Panc1 (cell line): ENCODE data around the gene GNG7. TPM values are rescaled to one million over a fixed set of nuclear protein-coding genes. Genes with fewer than 3 reads are reported as not detected.
"Not testable (repeated sequence)": the region's sequence is repeated elsewhere in the genome, so short reads cannot be mapped to it uniquely, and the experiment has no call there.

Source experiments
- ATAC-seq: fragments of 200-7000 bp; cut with Tn5 transposase; 2 replicates; pipeline ENCODE4 v1.9.1; 2020; ENCODE audit warnings: mild to moderate bottlenecking, moderate library complexity
- BruUV-seq: library from RNA; stranded (reverse); fragments of 400-500 nt; replicated peaks from 2 replicates; lab custom pipeline; 2021; lab: Mats Ljungman, UMichigan
- CTCF ChIA-PET: fragments of 300-600 bp; sonication (Branson Sonifier 250); formaldehyde crosslinking; loops from one replicate; lab custom pipeline; 2022; ENCODE audit warnings: antibody characterized with exemption; lab: Charles Lee
- POLR2A ChIA-PET: fragments of 300-600 bp; sonication (Branson Sonifier 250); formaldehyde crosslinking; loops from one replicate; lab custom pipeline; 2022; ENCODE audit warnings: antibody characterized with exemption; lab: Charles Lee
- DNase-seq: peaks from one replicate; pipeline ENCODE4 v3.0.0-alpha.2; 2010; ENCODE audit warnings: low read depth, low spot score
- H3K27ac ChIP-seq: 2 replicates; pipeline ENCODE4 v1.5.1; 2011; ENCODE audit warnings: mild to moderate bottlenecking, low read length, inconsistent platforms
- H3K27me3 ChIP-seq: fragments of 200-500 bp; sonication (Bioruptor generic); 2 replicates; pipeline ENCODE4 v1.6.0; 2014; ENCODE audit warnings: low read length, inconsistent platforms; ENCODE audit not compliant: control insufficient read depth, insufficient read depth
- H3K36me3 ChIP-seq: fragments of 200-500 bp; sonication (Bioruptor generic); 2 replicates; pipeline ENCODE4 v1.5.1; 2014; ENCODE audit warnings: inconsistent platforms, mild to moderate bottlenecking, low read length, moderate library complexity; ENCODE audit not compliant: control insufficient read depth, insufficient read depth
- H3K4me1 ChIP-seq: 2 replicates; pipeline ENCODE4 v1.5.1; 2011; ENCODE audit warnings: inconsistent platforms, mild to moderate bottlenecking, low read length, moderate library complexity; ENCODE audit not compliant: control insufficient read depth, insufficient read depth
- H3K4me3 ChIP-seq, 2 experiments: 2 replicates each; pipeline ENCODE4 v1.5.1; 2011 to 2012; ENCODE audit warnings: low read depth in 2 of 2, low read length in 2 of 2, mild to moderate bottlenecking in 2 of 2, inconsistent platforms in 1 of 2, moderate library complexity in 1 of 2
- H3K9me3 ChIP-seq: fragments of 200-500 bp; sonication (Bioruptor generic); 2 replicates; pipeline ENCODE4 v1.5.1; 2014; ENCODE audit warnings: low read depth, mild to moderate bottlenecking, inconsistent platforms, low read length, moderate library complexity; ENCODE audit not compliant: control insufficient read depth, insufficient read depth
- CTCF ChIP-seq: fragments of 450-650 bp; IDR thresholded peaks from 2 replicates; pipeline ENCODE4 v1.5.1; 2017; ENCODE audit warnings: mild to moderate bottlenecking
- POLR2AphosphoS5 ChIP-seq: IDR thresholded peaks from 2 replicates; pipeline ENCODE4 v1.6.1; 2012; ENCODE audit warnings: mild to moderate bottlenecking, low read depth, low read length, moderate library complexity
- REST ChIP-seq, 2 experiments: IDR thresholded peaks; 2 replicates each; pipeline ENCODE4 v1.6.1; 2011 to 2012; ENCODE audit warnings: low read depth in 2 of 2, control low read depth in 1 of 2, low read length in 1 of 2, mild to moderate bottlenecking in 1 of 2, moderate library complexity in 1 of 2; ENCODE audit not compliant: insufficient read depth in 1 of 2
- SIN3A ChIP-seq: IDR thresholded peaks from 2 replicates; pipeline ENCODE4 v1.6.1; 2012; ENCODE audit warnings: low read depth, mild to moderate bottlenecking, low read length, moderate library complexity, borderline replicate concordance; ENCODE audit not compliant: insufficient read depth
- TCF7L2 ChIP-seq: IDR thresholded peaks from 2 replicates; pipeline ENCODE4 v1.6.1; 2011; ENCODE audit warnings: mild to moderate bottlenecking, low read depth, low read length, inconsistent platforms
- in situ Hi-C: cut with HindIII; loops from 2 replicates; pipeline ENCODE4 v1.10.0; 2016; ENCODE audit warnings: low sequenced_read_pairs, low pct_unique_long_range_greater_than_20kb
- intact Hi-C: fragments of 100-400 bp; cut with micrococcal nuclease; formaldehyde crosslinking; loops from one replicate; pipeline ENCODE4 v1.10.0; 2022; ENCODE audit not compliant: unreplicated experiment
- total RNA-seq: library from RNA; stranded (reverse); gene quantifications from one replicate; pipeline ENCODE4 v1.2.1, GENCODE V29; 2021; ENCODE audit not compliant: unreplicated experiment

The GNG7 gene
- total RNA-seq, 1 experiment from 2014 or later, result 0.74 TPM

GRCh38 chr19:2670217-2670616 lies 32.3 kb downstream of the GNG7 start:
- TF ChIP-seq SIN3A (no peak), TCF7L2 (no peak), POLR2AphosphoS5 (no peak), REST (IDR thresholded peaks at IDR 0.05; ENCODE audit: insufficient read depth in 1 of 2, low read depth in 2 of 2, low read length in 1 of 2) (no peak), CTCF (no peak)
- ChIA-PET POLR2A (no interaction called here), CTCF (no interaction called here)
- Histone ChIP-seq H3K4me3 (no peak overlapping the region), H3K9me3 (no peaks in the 10 kb centered on the region), H3K36me3 (no peaks in the 10 kb centered on the region), H3K4me1 (no peaks in the 10 kb centered on the region), H3K27ac (no peak overlapping the region), H3K27me3 (no peaks in the 10 kb centered on the region)
- DNase-seq (no peak), ATAC-seq (no peak)
- in situ Hi-C loops, result no loop called here
- BruUV-seq, result no TSS peak
- intact Hi-C loops, result no loop called here

GRCh38 chr19:2668175-2668763 lies 34.2 kb downstream of the GNG7 start:
- DNase-seq (no peak), ATAC-seq (no peak)
- POLR2A ChIA-PET, result no interaction called here
- Histone ChIP-seq H3K4me1 (no peaks in the 10 kb centered on the region), H3K27ac (no peak overlapping the region), H3K27me3 (no peaks in the 10 kb centered on the region), H3K9me3 (no peaks in the 10 kb centered on the region), H3K36me3 (no peaks in the 10 kb centered on the region), H3K4me3 (no peak overlapping the region)
- CTCF ChIA-PET, result interaction anchor here (0.6 kb wide), 1 partner anchor 50 kb away, joined by 4 read pairs; no protein-coding TSS in a partner anchor
- in situ Hi-C loops, result no loop called here
- BruUV-seq, result no TSS peak
- TF ChIP-seq SIN3A (no peak), CTCF (no peak), REST (IDR thresholded peaks at IDR 0.05; ENCODE audit: insufficient read depth in 1 of 2, low read depth in 2 of 2, low read length in 1 of 2) (no peak), POLR2AphosphoS5 (no peak), TCF7L2 (no peak)
- intact Hi-C loops, result no loop called here

- in situ Hi-C loops, H3K4me3 ChIP-seq, ATAC-seq, H3K36me3 ChIP-seq, BruUV-seq, CTCF ChIA-PET, DNase-seq, POLR2A ChIA-PET, H3K9me3 ChIP-seq, H3K4me1 ChIP-seq, H3K27me3 ChIP-seq, H3K27ac ChIP-seq, intact Hi-C loops: not testable (repeated sequence)
These were observed 35.1 kb downstream of the GNG7 start for GRCh38 chr19:2667349-2667748.
